KMS-11 (cell line): ENCODE measurements around the gene BAK1.
"Not testable (repeated sequence)": the region's sequence is repeated elsewhere in the genome, so short reads cannot be mapped to it uniquely, and the experiment has no call there.

Experiments used
- H2AFZ ChIP-seq: fragments of 200-600 bp; sonication (generic); 2 replicates; pipeline ENCODE4 v1.6.1; 2016; ENCODE audit warnings: antibody characterized with exemption, mixed run types, low read depth
- H3K27ac ChIP-seq: fragments of 200-600 bp; sonication (generic); 2 replicates; pipeline ENCODE4 v1.6.1; 2016; ENCODE audit warnings: mild to moderate bottlenecking, mixed run types
- H3K27me3 ChIP-seq: fragments of 200-600 bp; sonication (generic); 2 replicates; pipeline ENCODE4 v1.6.1; 2017; ENCODE audit warnings: mild to moderate bottlenecking, low read depth, mixed run types, moderate library complexity; ENCODE audit not compliant: insufficient read depth
- H3K36me3 ChIP-seq: fragments of 200-600 bp; sonication (generic); 2 replicates; pipeline ENCODE4 v1.6.1; 2017; ENCODE audit warnings: mild to moderate bottlenecking, mixed run types; ENCODE audit not compliant: insufficient read depth
- H3K4me1 ChIP-seq: fragments of 200-600 bp; sonication (generic); 2 replicates; pipeline ENCODE4 v1.6.1; 2016; ENCODE audit warnings: mild to moderate bottlenecking, low read depth, mixed run types; ENCODE audit not compliant: poor library complexity, severe bottlenecking
- H3K4me2 ChIP-seq: fragments of 200-600 bp; sonication (generic); 2 replicates; pipeline ENCODE4 v1.7.0; 2016; ENCODE audit warnings: mild to moderate bottlenecking, mixed run types
- H3K4me3 ChIP-seq: fragments of 200-600 bp; sonication (generic); IDR thresholded peaks from 2 replicates; pipeline ENCODE4 v1.6.1; 2017; ENCODE audit warnings: low read depth, low read length, mixed read lengths; ENCODE audit not compliant: insufficient read depth
- H3K79me2 ChIP-seq: fragments of 200-600 bp; sonication (generic); 2 replicates; pipeline ENCODE4 v1.6.1; 2016; ENCODE audit warnings: low read depth, mixed run types; ENCODE audit not compliant: insufficient read depth
- H3K9ac ChIP-seq: fragments of 200-600 bp; sonication (generic); 2 replicates; pipeline ENCODE4 v1.6.1; 2016; ENCODE audit warnings: mild to moderate bottlenecking, mixed run types
- H4K20me1 ChIP-seq: fragments of 200-600 bp; sonication (generic); 2 replicates; pipeline ENCODE4 v1.6.1; 2016; ENCODE audit warnings: mild to moderate bottlenecking, mixed run types; ENCODE audit not compliant: insufficient read depth
- TF ChIP-seq, protein P1 (sequence below): fragments of 200-600 bp; sonication (generic); conservative IDR thresholded peaks from 2 replicates; pipeline ENCODE4 v1.6.1; 2017; ENCODE audit warnings: low read depth, mild to moderate bottlenecking, antibody characterized with exemption, low read length, moderate library complexity, mixed read lengths

BAK1 gene

DNA sequence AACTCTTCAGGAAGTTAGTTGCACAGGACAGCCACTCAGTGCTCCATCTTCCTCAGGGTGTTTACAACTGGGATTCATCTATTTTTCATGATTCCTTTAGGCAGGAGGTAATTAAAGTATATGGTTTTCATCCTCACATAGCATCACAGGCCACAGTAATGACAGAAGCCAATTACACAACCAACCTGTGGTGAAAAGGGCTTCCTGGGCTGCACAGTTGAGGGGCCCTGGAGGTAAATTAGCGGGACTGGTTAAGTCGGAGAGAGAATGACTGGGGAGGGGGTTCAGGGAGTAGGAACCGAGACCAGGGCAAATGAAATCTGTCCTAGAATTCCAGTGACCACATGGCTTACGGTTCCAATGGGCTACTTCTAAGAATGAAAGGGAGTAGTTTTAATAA, 37.0 kb downstream of the BAK1 start:
- TF ChIP-seq, protein P1, sequence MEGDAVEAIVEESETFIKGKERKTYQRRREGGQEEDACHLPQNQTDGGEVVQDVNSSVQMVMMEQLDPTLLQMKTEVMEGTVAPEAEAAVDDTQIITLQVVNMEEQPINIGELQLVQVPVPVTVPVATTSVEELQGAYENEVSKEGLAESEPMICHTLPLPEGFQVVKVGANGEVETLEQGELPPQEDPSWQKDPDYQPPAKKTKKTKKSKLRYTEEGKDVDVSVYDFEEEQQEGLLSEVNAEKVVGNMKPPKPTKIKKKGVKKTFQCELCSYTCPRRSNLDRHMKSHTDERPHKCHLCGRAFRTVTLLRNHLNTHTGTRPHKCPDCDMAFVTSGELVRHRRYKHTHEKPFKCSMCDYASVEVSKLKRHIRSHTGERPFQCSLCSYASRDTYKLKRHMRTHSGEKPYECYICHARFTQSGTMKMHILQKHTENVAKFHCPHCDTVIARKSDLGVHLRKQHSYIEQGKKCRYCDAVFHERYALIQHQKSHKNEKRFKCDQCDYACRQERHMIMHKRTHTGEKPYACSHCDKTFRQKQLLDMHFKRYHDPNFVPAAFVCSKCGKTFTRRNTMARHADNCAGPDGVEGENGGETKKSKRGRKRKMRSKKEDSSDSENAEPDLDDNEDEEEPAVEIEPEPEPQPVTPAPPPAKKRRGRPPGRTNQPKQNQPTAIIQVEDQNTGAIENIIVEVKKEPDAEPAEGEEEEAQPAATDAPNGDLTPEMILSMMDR, result no peak
- Histone ChIP-seq H3K4me3 (no peak overlapping the region), H3K9ac (no peak overlapping the region), H3K36me3 (no peaks in the 10 kb centered on the region), H2AFZ (no peak overlapping the region), H3K4me2 (no peak overlapping the region), H3K27me3 (no peaks in the 10 kb centered on the region), H3K27ac (no peak overlapping the region), H3K79me2 (no peaks in the 10 kb centered on the region), H3K4me1 (no peaks in the 10 kb centered on the region), H4K20me1 (no peaks in the 10 kb centered on the region)

DNA sequence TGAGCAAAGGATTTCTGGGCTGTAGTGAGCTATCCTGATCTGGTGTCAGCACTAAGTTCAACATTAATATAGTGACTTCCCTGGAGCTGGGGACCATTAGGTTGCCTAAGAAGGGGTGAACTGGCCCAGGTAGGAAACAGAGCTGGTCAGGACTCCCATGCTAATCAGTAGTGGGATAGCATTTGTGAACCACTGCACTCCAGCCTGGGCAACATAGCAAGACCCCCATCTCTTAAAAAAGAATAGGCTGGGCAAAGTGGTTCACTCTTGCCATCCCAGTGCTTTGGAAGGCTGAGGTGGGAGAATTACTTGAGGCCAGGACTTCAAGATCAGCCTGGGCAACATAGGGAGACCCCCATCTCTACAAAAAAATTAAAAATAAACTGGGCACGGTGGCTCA, 39.3 kb downstream of the BAK1 start:
- no peak overlapping the region for H3K4me3 ChIP-seq
- H2AFZ ChIP-seq, result no peak overlapping the region
- TF ChIP-seq, protein P1, result no peak
- no peak overlapping the region for H3K9ac ChIP-seq
- no peak overlapping the region for H3K4me2 ChIP-seq
- H3K27me3 ChIP-seq, result no peaks in the 10 kb centered on the region
- no peak overlapping the region for H3K27ac ChIP-seq
- no peaks in the 10 kb centered on the region for H4K20me1 ChIP-seq
- H3K4me1 ChIP-seq, result no peaks in the 10 kb centered on the region
- no peaks in the 10 kb centered on the region for H3K79me2 ChIP-seq
- H3K36me3 ChIP-seq, result no peaks in the 10 kb centered on the region

DNA sequence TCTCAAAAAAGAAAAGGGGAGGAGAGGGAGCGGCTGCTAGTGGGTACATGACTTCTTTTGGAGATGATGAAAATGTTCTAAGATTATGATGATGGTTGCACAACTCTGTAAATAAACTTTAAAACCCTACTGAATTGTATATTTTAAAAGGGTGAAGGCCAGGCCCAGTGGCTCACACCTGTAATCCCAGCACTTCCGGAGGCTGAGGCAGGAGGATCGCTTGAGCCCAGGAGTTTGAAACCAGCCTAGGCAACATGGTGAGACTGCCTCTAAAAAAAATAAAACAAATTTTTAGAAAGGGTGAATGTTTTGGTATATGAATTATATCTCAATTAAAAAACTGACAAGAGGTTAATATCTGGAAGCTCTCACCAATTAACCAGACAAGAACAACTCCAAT, 45.4 kb downstream of the BAK1 start:
- no peak overlapping the region for H2AFZ ChIP-seq
- no peaks in the 10 kb centered on the region for H4K20me1 ChIP-seq
- TF ChIP-seq, protein P1, result no peak
- H3K36me3 ChIP-seq, result no peaks in the 10 kb centered on the region
- H3K4me2 ChIP-seq, result no peak overlapping the region
- H3K27ac ChIP-seq, result no peak overlapping the region
- no peak overlapping the region for H3K9ac ChIP-seq
- no peak overlapping the region for H3K4me3 ChIP-seq
- no peaks in the 10 kb centered on the region for H3K79me2 ChIP-seq
- H3K27me3 ChIP-seq, result no peaks in the 10 kb centered on the region
- no peaks in the 10 kb centered on the region for H3K4me1 ChIP-seq

DNA sequence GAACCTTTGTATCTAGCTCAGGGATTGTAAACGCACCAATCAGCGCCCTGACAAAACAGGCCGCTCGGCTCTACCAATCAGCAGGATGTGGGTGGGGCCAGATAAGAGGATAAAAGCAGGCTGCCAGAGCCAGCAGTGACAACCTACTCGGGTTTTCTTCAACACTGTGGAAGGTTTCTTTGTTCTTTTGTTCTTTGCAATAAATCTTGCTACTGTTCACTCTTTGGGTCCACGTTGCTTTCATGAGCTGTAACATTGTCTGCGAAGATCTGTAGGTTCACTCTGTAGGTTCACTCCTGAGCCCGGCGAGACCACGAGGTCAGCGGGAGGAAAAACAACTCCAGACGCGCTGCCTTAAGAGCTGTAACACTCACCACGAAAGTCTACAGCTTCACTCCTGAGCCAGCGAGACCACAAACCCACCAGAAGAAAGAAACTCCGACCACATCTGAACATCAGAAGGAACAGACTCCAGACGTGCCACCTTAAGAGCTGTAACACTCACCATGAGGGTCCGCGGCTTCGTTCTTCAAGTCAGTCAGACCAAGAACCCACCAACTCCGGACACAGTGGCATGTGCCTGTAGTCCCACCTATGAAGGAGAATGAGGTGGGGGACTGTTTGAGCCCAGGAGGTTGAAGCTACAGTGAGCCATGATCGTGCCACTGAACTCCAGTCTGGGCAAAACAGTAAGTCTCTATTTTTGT, 46.8 kb downstream of the BAK1 start:
- H3K27me3 ChIP-seq, H3K27ac ChIP-seq, H3K4me1 ChIP-seq, H3K9ac ChIP-seq, H3K36me3 ChIP-seq, H3K4me2 ChIP-seq, H3K79me2 ChIP-seq, H4K20me1 ChIP-seq, H2AFZ ChIP-seq, H3K4me3 ChIP-seq: not testable (repeated sequence)

DNA sequence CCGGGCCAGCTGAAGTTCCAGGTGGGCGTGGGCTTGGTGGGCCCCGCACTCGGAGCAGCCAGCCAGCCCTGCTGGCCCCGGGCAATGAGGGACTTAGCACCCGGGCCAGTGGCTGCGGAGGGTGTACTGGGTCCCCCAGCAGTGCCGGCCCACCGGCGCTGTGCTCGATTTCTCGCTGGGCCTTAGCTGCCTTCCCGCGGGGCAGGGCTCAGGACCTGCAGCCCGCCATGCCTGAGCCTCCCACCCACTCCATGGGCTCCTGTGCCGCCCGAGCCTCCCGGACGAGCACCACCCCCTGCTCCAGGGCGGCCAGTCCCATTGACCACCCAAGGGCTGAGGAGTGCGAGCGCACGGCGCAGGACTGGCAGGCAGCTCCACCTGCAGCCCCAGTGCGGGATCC, 47.6 kb downstream of the BAK1 start:
- H3K27ac ChIP-seq, H3K79me2 ChIP-seq, H3K4me1 ChIP-seq, H3K36me3 ChIP-seq, H3K4me3 ChIP-seq, H4K20me1 ChIP-seq, H2AFZ ChIP-seq, H3K27me3 ChIP-seq, H3K9ac ChIP-seq, H3K4me2 ChIP-seq: not testable (repeated sequence)

DNA sequence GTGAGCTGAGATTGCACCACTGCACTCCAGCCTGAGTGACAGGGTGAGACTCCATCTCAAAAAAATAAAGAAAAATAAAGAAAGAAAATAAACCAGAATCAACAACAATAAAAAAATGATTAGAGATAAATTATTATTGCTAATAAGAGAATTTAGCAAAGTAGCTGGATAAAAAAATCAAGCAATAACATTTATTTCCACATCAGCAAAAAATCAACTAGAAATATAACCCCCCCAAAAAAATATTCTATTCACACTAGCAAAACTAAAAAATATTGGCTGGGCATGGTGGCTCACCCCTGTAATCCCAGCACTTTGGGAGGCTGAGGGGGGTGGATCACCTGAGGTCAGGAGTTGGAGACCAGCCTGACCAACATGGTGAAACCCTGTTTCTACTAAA, 49.5 kb downstream of the BAK1 start:
- not testable (repeated sequence) for H3K4me3 ChIP-seq

More for the DNA sequence above, 49.5 kb downstream of the BAK1 start:
- not testable (repeated sequence) for H4K20me1 ChIP-seq, H3K27ac ChIP-seq, H3K36me3 ChIP-seq, H3K27me3 ChIP-seq, H3K4me1 ChIP-seq, H2AFZ ChIP-seq, H3K79me2 ChIP-seq, H3K9ac ChIP-seq, H3K4me2 ChIP-seq
